HG03354 (cell line): Measurements from ENCODE around the gene MRPS18A.
"Not testable (repeated sequence)": the region's sequence is repeated elsewhere in the genome, so short reads cannot be mapped to it uniquely, and the experiment has no call there.

Experiments
- ATAC-seq: cut with Tn5 transposase; IDR thresholded peaks from one replicate; pipeline ENCODE4 v1.9.1; 2021; ENCODE audit warnings: mild to moderate bottlenecking; ENCODE audit not compliant: unreplicated experiment, poor library complexity, severe bottlenecking

The MRPS18A gene

DNA sequence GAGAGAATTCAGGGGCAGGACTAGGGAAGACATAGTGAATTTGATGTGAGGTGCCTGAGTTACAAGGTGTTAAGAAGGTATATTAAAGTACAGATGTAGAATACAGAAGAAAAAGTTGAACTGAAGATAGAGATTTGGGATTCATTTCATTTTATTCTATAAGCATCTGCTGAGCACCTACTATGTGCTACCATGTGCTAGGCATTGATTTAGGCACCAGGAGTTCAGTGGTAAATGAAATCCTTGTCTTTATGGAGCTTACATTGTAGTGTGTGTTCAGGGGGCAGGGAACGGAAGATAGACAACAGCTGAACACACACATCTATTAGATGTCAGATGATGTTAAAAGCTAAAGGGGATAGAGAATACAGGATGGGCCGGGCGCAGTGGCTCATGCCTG, 40.0 kb downstream of the MRPS18A start:
- ATAC-seq: no peak

- ATAC-seq: no peak
Measured at GRCh38 chr6:43645613-43645964, 42.0 kb downstream of the MRPS18A start.

DNA sequence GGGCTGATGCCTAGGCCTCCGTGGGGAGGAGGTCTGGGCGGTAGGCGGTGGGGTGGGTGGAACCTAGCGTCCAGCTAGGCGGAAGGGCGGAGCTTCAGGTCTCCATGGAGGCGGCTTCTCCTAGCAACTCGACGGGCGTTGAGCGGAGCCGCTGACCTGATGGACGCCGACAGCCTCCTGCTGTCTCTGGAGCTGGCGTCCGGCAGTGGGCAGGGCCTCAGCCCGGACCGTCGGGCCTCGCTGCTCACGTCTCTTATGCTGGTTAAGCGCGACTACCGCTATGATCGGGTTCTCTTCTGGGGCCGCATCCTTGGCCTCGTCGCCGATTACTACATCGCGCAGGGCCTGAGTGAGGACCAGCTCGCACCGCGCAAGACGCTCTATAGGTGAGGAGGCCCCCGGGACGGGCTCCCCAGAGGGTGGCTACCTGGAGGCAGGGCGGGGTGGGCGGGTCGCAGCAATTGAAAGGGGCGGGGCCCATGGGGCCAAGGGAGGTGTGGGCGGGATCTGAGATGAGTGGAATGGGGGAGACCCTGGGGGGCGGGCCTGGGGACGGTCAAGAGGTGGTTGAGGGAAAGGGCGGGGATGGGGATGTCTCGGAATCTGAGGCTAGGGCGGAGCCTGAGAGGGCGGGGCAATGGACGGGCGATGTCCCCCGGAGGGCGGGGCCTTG, 42.5 kb downstream of the MRPS18A start, which contains the start of gene RSPH9:
RSPH9 (plus strand) TSS at position 97 of the 673 bp plus-strand sequence; CDS start at position 160, 63 bp downstream.
- peak; percentile 53 for ATAC-seq

DNA sequence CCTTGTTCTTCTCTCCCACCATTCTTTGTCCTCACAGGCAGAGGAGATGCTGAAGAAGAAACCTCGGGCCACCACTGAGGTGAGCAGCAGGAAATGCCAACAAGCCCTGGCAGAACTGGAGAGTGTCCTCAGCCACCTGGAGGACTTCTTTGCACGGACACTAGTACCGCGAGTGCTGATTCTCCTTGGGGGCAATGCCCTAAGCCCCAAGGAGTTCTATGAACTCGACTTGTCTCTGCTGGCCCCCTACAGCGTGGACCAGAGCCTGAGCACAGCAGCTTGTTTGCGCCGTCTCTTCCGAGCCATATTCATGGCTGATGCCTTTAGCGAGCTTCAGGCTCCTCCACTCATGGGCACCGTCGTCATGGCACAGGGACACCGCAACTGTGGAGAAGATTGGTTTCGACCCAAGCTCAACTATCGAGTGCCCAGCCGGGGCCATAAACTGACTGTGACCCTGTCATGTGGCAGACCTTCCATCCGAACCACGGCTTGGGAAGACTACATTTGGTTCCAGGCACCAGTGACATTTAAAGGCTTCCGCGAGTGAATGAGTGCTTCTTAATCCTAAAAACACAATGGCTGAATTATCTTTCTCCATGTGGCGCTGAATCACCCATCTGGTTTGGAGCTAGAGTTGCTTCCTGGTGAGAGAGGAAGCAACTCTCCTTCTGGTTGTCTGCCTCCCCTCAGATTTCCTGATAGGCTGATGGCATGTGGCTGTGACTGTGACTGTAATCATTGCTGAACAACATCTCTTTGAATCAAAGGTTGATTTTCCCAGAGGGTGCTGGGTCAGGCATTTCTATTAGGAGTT, 47.4 kb downstream of the MRPS18A start:
- ATAC-seq: no peak

- peak; percentile 21 for ATAC-seq
Measured at GRCh38 chr6:43636308-43636659, 51.3 kb downstream of the MRPS18A start.

- peak; percentile 82 for ATAC-seq
Measured at GRCh38 chr6:43635387-43636307, 51.9 kb downstream of the MRPS18A start, which contains the start of gene MAD2L1BP. Gene MAD2L1BP, plus strand, starts transcription at chr6:43635840. Its CDS starts 36 bp downstream, at chr6:43635876.

DNA sequence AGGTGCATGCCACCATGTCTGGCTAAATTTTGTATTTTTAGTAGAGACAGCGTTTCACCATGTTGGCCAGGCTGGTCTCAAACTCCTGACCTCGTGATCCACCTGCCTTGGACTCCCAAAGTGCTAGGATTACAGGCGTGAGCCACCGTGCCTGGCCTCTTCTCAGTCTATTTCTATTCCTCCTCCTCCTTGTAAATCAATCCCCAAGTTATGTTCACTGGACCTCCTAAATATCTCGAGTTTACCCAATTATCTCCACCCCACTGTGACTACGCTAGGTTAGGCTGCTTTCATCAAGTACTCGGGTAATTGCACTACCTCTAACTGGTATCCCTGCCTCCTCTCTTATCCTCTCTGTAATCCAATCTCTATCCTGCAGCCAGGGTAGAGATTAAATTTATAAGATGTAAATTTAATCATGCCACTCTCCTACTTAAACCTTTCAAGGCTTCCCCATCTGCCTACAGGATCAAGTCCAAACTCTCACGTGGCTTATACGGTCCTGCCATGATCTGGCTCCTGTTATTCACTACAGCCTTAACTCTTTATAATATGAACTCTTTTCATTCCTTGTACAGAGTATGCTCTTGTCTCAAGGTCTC, 52.8 kb downstream of the MRPS18A start:
- no peak for ATAC-seq

DNA sequence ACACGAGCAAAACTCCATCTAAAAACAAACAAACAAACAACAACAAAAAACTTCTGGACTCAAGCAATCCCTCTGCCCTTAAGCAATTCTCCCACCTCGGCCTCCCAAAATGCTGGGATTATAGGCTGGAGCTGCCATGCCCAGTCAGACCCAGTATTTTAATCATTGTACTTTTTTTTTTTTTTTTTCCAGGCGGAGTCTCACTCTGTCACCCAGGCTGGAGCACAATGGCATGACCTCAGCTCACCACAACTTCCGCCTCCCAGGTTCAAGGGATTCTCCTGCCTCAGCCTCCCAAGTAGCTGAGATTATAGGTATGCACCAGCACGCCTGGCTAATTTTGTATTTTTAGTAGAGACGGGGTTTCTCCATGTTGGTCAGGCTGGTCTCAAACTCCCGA, 54.6 kb downstream of the MRPS18A start:
- not testable (repeated sequence) for ATAC-seq

DNA sequence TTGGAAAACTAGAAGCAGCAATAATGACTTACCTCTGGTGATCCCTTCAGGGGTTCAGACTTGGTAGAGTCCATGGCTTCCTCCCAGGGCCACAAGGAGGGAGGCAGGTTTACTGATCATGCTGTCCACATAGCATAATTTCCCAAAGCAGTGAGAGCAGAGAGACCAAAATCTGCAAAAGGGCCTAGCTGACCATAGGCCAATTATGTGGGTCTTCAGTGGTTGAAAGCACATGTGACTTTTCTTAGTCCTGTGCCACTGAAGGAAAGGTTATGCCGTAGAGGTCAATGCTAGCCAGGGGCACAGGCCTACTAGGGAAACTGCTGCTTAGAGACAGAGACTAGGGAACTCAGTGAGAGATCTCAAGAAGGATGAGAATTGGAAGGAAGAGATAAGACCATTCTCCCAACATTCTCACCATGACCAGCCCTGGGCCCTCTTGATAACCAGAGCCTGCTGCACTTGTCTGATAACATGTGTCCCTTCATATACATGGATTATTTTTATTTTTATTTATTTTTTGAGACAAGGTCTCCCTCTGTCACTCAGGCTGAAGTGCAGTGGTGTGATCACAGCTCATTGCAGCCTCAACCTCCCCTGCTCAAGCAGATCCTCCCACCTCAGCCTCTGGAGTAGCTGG, 56.5 kb downstream of the MRPS18A start:
- ATAC-seq: no peak

DNA sequence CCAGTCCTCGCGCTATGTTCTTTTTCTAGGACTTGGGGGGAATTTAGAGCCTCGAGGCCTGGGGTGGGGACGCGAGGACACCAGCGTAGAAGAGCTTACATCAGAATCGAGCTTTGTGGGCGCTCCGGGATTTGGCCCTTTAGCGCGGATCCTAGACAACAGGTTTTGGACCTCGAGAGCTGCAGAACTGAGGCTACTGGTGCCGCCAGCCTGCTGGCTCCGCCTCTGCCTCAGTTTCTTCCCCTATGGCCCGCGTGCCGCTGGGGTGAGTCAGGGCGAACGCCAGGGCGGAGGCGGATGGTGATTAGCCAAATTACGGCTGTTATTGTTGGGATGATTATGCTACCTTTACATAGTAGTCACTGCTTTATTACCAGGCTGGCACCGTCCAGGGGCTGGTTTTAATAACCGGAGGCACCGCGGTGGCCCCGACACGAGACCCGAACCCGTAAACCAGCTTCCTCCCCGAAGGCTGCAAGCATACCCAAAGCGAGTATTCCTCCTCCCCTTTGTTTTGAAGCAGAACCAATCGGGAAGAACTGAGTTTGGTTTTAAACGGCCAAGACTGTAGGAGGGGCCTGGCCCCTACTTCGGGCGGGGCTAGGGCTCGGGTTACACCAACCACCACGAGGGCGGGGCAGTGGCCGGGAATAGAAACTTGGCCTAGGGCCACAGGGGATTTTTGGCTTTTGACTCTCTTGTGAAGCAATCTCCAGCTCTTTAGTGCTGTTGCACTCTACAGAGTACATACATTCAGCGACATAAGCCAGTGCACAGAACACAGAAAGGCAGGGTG, 57.9 kb downstream of the MRPS18A start:
- ATAC-seq: peak; percentile 70

- ATAC-seq: peak; percentile 86
Measured at GRCh38 chr6:43629104-43629504, 58.5 kb downstream of the MRPS18A start, which contains the start of gene GTPBP2. Gene GTPBP2, minus strand, starts transcription at chr6:43629264. Its CDS starts 102 bp downstream, at chr6:43629162.

GRCh38 chr6:43628393-43629103, 59.0 kb downstream of the MRPS18A start:
- ATAC-seq: peak; percentile 24

DNA sequence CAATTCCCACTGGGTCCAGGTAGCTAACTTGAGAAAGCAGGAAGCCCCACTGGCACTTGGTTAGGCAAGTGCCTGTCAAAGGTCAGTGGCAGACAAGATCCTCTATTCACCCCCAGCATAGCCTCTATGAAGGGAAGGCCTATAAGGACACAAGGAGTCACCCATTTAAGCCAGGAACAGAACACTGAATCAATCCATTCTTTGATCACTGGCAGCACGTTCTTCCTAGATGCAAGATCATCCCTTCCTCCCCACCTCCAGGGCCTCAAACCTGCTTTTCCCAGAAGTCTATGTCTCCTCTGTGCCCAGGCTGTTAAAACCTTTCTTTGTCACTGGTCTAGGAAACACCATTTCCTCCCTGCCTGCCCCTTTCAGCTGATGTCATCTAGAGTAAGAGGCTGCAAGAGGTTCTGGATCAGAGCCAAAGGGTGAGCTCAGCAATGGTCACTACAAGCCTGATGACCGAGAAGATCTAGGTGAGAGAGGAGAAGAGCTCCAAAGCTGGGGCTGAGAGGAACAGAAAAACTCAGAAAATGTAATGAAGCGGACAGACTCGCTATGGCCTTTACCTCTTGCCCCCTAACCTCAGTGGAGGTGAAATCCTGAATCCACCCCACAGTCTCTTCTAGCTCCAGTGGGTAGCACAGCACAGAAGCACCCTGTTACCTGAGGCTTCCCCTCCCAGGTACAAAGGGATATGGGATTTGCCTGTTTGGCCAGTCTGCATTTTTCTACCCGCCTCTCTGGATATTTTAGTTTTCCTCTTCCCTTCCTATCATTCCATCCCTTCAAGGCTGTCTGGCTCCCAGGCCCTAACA, 60.4 kb downstream of the MRPS18A start:
- no peak for ATAC-seq

GRCh38 chr6:43625393-43625992, 62.1 kb downstream of the MRPS18A start:
- ATAC-seq: no peak

- ATAC-seq: no peak
Measured at GRCh38 chr6:43624786-43625288, 62.8 kb downstream of the MRPS18A start.
